Fibroblast of lung (primary cell): ENCODE data around the gene SH2D3C.

Experiments
- CTCF ChIP-seq, 2 donors: IDR thresholded peaks in 1 of 2; conservative IDR thresholded peaks in 1 of 2; 1 replicate in 1 of 2; 2 replicates in 1 of 2; pipeline ENCODE4 v1.5.1; 2011 to 2012; ENCODE audit warnings: low read length in 2 of 2, control low read depth in 1 of 2, inconsistent platforms in 1 of 2, low read depth in 1 of 2, mild to moderate bottlenecking in 1 of 2
- EZH2 ChIP-seq: IDR thresholded peaks from 2 replicates; pipeline ENCODE4 v1.5.1; 2012; ENCODE audit warnings: low read length, control low read depth, mild to moderate bottlenecking; ENCODE audit errors: missing control alignments

GRCh38 chr9:127772603-127773002 is 5.9 kb downstream of the SH2D3C start:
- TF ChIP-seq EZH2 (no peak), CTCF (conservative IDR thresholded peaks at IDR 0.05 in 1 of 2, IDR thresholded peaks at IDR 0.05 in 1 of 2; ENCODE audit: low read depth in 1 of 2, low read length in 2 of 2) (no peak)
